IMR-90 (cell line): ENCODE data around the gene CXCL11. TPM values are rescaled to one million over a fixed set of nuclear protein-coding genes. Genes with fewer than 3 reads are reported as not detected.

Experiments
- ATAC-seq: fragments of 200-7000 bp; cut with Tn5 transposase; 2 replicates; pipeline ENCODE4 v1.9.1; 2020; ENCODE audit warnings: low read depth, mild to moderate bottlenecking, moderate library complexity
- BruUV-seq: library from RNA; stranded (reverse); fragments of 400-500 nt; replicated peaks from 2 replicates; lab custom pipeline; 2021; lab: Mats Ljungman, UMichigan
- CTCF ChIA-PET: fragments of 300-600 bp; formaldehyde crosslinking; extraction: SDS; loops from one replicate; lab custom pipeline; 2021; ENCODE audit warnings: antibody characterized with exemption; lab: Yijun Ruan, JAX
- POLR2A ChIA-PET: fragments of 300-600 bp; sonication (Branson Sonifier 250); formaldehyde crosslinking; loops from one replicate; lab custom pipeline; 2022; ENCODE audit warnings: antibody characterized with exemption; ENCODE audit not compliant: unreplicated experiment; lab: Charles Lee
- DNase-seq: peaks from one replicate; pipeline ENCODE4 v3.0.0; 2013
- H2AFZ ChIP-seq: replicated peaks from 2 replicates; pipeline ENCODE3; 2013; ENCODE audit warnings: low read length, mild to moderate bottlenecking; ENCODE audit not compliant: poor library complexity
- H2AK5ac ChIP-seq: 2 replicates; pipeline ENCODE4 v1.6.1; 2013; ENCODE audit warnings: low read depth, low read length, inconsistent platforms
- H2AK9ac ChIP-seq: replicated peaks from 2 replicates; pipeline ENCODE3; 2013; ENCODE audit warnings: mild to moderate bottlenecking, low read depth, low read length, moderate library complexity; ENCODE audit not compliant: poor library complexity
- H2BK120ac ChIP-seq: 2 replicates; pipeline ENCODE4 v1.6.1; 2013; ENCODE audit warnings: low read depth, low read length, inconsistent platforms
- H2BK15ac ChIP-seq: 3 replicates; pipeline ENCODE4 v1.6.1; 2013; ENCODE audit warnings: low read depth, low read length, inconsistent platforms
- H2BK20ac ChIP-seq: 2 replicates; pipeline ENCODE4 v1.6.1; 2013; ENCODE audit warnings: low read depth, mild to moderate bottlenecking, inconsistent platforms, low read length, moderate library complexity
- H2BK5ac ChIP-seq: 2 replicates; pipeline ENCODE4 v1.6.1; 2013; ENCODE audit warnings: mild to moderate bottlenecking, low read depth, low read length, inconsistent platforms; ENCODE audit not compliant: poor library complexity, severe bottlenecking
- H3K14ac ChIP-seq: replicated peaks from 2 replicates; pipeline ENCODE4 v1.6.1; 2013; ENCODE audit warnings: low read depth, low read length, inconsistent platforms
- H3K18ac ChIP-seq: 2 replicates; pipeline ENCODE4 v1.6.1; 2013; ENCODE audit warnings: low read depth, low read length, control low read depth
- H3K23ac ChIP-seq: 2 replicates; pipeline ENCODE4 v1.6.1; 2013; ENCODE audit warnings: low read depth, low read length, inconsistent platforms
- H3K27ac ChIP-seq: 2 replicates; pipeline ENCODE4 v1.5.1; 2013; ENCODE audit warnings: mild to moderate bottlenecking, control low read depth, low read length; ENCODE audit not compliant: insufficient read depth
- H3K27me3 ChIP-seq: 2 replicates; pipeline ENCODE4 v1.6.1; 2013; ENCODE audit warnings: low read length; ENCODE audit not compliant: control insufficient read depth, insufficient read depth
- H3K36me3 ChIP-seq: 2 replicates; pipeline ENCODE4 v1.6.1; 2013; ENCODE audit warnings: low read length, mixed read lengths; ENCODE audit not compliant: control insufficient read depth, insufficient read depth
- H3K4ac ChIP-seq: 2 replicates; pipeline ENCODE4 v1.6.1; 2013; ENCODE audit warnings: low read depth, low read length, inconsistent platforms
- H3K4me1 ChIP-seq: 2 replicates; pipeline ENCODE4 v1.6.1; 2013; ENCODE audit warnings: low read length, mixed read lengths; ENCODE audit not compliant: control insufficient read depth, insufficient read depth
- H3K4me2 ChIP-seq: 2 replicates; pipeline ENCODE4 v1.6.1; 2013; ENCODE audit warnings: low read depth, mild to moderate bottlenecking, control low read depth, low read length, moderate library complexity
- H3K4me3 ChIP-seq: 2 replicates; pipeline ENCODE4 v1.5.1; 2013; ENCODE audit warnings: low read depth, mild to moderate bottlenecking, control low read depth, low read length, moderate library complexity; ENCODE audit not compliant: insufficient read depth
- H3K56ac ChIP-seq: 2 replicates; pipeline ENCODE4 v1.6.1; 2013; ENCODE audit warnings: low read length, inconsistent platforms; ENCODE audit not compliant: insufficient read depth; ENCODE audit errors: extremely low read depth
- H3K79me1 ChIP-seq, 2 experiments: 2 replicates each; pipeline ENCODE4 v1.6.1; 2013; ENCODE audit warnings: low read length in 2 of 2, inconsistent platforms in 1 of 2, low read depth in 1 of 2
- H3K9ac ChIP-seq: 2 replicates; pipeline ENCODE4 v1.6.1; 2013; ENCODE audit warnings: low read depth, low read length, control low read depth
- H3K9me1 ChIP-seq: 2 replicates; pipeline ENCODE4 v1.6.1; 2013; ENCODE audit warnings: low read length, inconsistent platforms; ENCODE audit not compliant: insufficient read depth
- H3K9me3 ChIP-seq: 2 replicates; pipeline ENCODE4 v1.6.1; 2013; ENCODE audit warnings: low read length; ENCODE audit not compliant: control insufficient read depth, insufficient read depth
- H4K20me1 ChIP-seq: 2 replicates; pipeline ENCODE4 v1.6.1; 2013; ENCODE audit warnings: low read length, inconsistent platforms; ENCODE audit not compliant: insufficient read depth
- H4K5ac ChIP-seq: 2 replicates; pipeline ENCODE4 v1.6.1; 2013; ENCODE audit warnings: mild to moderate bottlenecking, low read depth, low read length, control low read depth
- H4K8ac ChIP-seq, 2 experiments: 2 replicates each; pipeline ENCODE4 v1.6.1; 2013; ENCODE audit warnings: low read depth in 2 of 2, low read length in 2 of 2, control low read depth in 1 of 2, inconsistent platforms in 1 of 2
- H4K91ac ChIP-seq: 2 replicates; pipeline ENCODE4 v1.6.1; 2013; ENCODE audit warnings: low read depth, low read length, inconsistent platforms; ENCODE audit not compliant: insufficient read depth
- CHD1 ChIP-seq: IDR thresholded peaks from 2 replicates; pipeline ENCODE4 v1.6.1; 2012; ENCODE audit warnings: low read depth, low read length, improper control_type of control experiment
- CTCF ChIP-seq: conservative IDR thresholded peaks from 2 replicates; pipeline ENCODE4 v1.5.1; 2012; ENCODE audit warnings: mild to moderate bottlenecking, low read depth, low read length, improper control_type of control experiment
- FOS ChIP-seq: fragments of 150-350 bp; IDR thresholded peaks from 2 replicates; pipeline ENCODE4 v1.6.1; 2016; ENCODE audit warnings: low read depth, low read length
- MAFK ChIP-seq: IDR thresholded peaks from 2 replicates; pipeline ENCODE4 v1.6.1; 2012; ENCODE audit warnings: low read depth, low read length, improper control_type of control experiment
- NFE2L2 ChIP-seq: fragments of 150-350 bp; IDR thresholded peaks from 2 replicates; pipeline ENCODE4 v1.6.1; 2016; ENCODE audit warnings: low read depth, mild to moderate bottlenecking, low read length
- POLR2A ChIP-seq: IDR thresholded peaks from 2 replicates; pipeline ENCODE4 v1.6.1; 2012; ENCODE audit warnings: mild to moderate bottlenecking, low read depth, low read length
- RFX5 ChIP-seq: IDR thresholded peaks from 2 replicates; pipeline ENCODE4 v1.8.0; 2012; ENCODE audit warnings: low read depth, mild to moderate bottlenecking, low read length, moderate library complexity
- WGBS, 2 experiments: methylation state at CpG; one replicate each; pipeline versions ENCODE4 v1.1.5 to v1.1.7; 2013; ENCODE audit warnings: missing lambda C conversion rate in 2 of 2; ENCODE audit not compliant: insufficient read length in 1 of 2; ENCODE audit errors: extremely low coverage in 2 of 2; 5-methylcytosine and 5-hydroxymethylcytosine counted together
- dilution Hi-C: fragments of 300-500 bp; cut with HindIII; formaldehyde crosslinking; loops from one replicate; pipeline ENCODE4 v1.14.3; 2018; ENCODE audit warnings: low sequenced_read_pairs; ENCODE audit not compliant: unreplicated experiment
- in situ Hi-C: fragments of 300-500 bp; cut with MboI; formaldehyde crosslinking; loops from 3 replicates; pipeline ENCODE4 v1.14.3; 2019; ENCODE audit warnings: low sequenced_read_pairs, inconsistent platforms, mixed read lengths
- intact Hi-C: fragments of 100-400 bp; cut with micrococcal nuclease; formaldehyde crosslinking; loops from 2 replicates; pipeline ENCODE4 v1.10.0; 2022
- polyA plus RNA-seq, 3 experiments: library from polyadenylated mRNA; depleted of rRNA; stranded (reverse); fragments of >200 nt; gene quantifications; 2 replicates each; pipeline ENCODE4 v1.2.3, GENCODE V29; 2012; ENCODE audit warnings: low replicate concordance in 1 of 3
- total RNA-seq: library from RNA; depleted of rRNA; stranded (reverse); fragments of >200 nt; gene quantifications from 2 replicates; pipeline ENCODE4 v1.2.3, GENCODE V29; 2012

Gene CXCL11
- total and polyA plus RNA-seq, 2 of the 4 experiments (the other 2 are of a cell fraction): under 0.01 TPM; not detected in 1

GRCh38 chr4:76029300-76029699 lies 6.6 kb downstream of the CXCL11 start:
- TF ChIP-seq CHD1 (no peak), RFX5 (no peak), CTCF (no peak), NFE2L2 (no peak), MAFK (peak; percentile 11; the same call in 1 of the 2 replicates), POLR2A (no peak), FOS (no peak)
- Histone ChIP-seq H3K4me3 (no peak overlapping the region), H3K4me1 (no peaks in the 10 kb centered on the region), H2AFZ (no peak overlapping the region), H3K23ac (no peak overlapping the region), H3K18ac (no peak overlapping the region), H3K9me1 (no peaks in the 10 kb centered on the region), H3K27me3 (peaks cover 3% of the 10 kb centered on the region; the same call in 1 of the 2 replicates), H4K91ac (no peak overlapping the region), H2AK9ac (no peak overlapping the region), H3K4ac (no peak overlapping the region), H4K5ac (no peak overlapping the region), H2BK15ac (no peak overlapping the region), H2AK5ac (no peak overlapping the region), H3K9ac (no peak overlapping the region), H3K79me1 (no peaks in the 10 kb centered on the region), H3K36me3 (no peaks in the 10 kb centered on the region), H3K4me2 (no peak overlapping the region), H2BK20ac (no peak overlapping the region), H3K14ac (no peak overlapping the region), H2BK120ac (no peak overlapping the region), H3K27ac (no peak overlapping the region), H4K8ac (no peak overlapping the region), H2BK5ac (no peak overlapping the region), H4K20me1 (no peaks in the 10 kb centered on the region), H3K9me3 (no peaks in the 10 kb centered on the region), H3K56ac (no peak overlapping the region)
- BruUV-seq: no TSS peak
- no CpG with 5 or more reads among the region's 2 CpGs for WGBS, 2 experiments
- ATAC-seq: no peak
- ChIA-PET CTCF (no interaction called here), POLR2A (no interaction called here)
- in situ Hi-C loops: no loop called here
- DNase-seq: no peak
- dilution Hi-C loops: no loop called here
- intact Hi-C loops: loop anchor here (2.0 kb wide), 1 partner anchor 16 kb away; no protein-coding TSS in a partner anchor
